PFSK-1 (cell line): ENCODE measurements around the gene TBCB.

ENCODE experiments used
- POLR2AphosphoS5 ChIP-seq: IDR thresholded peaks from 2 replicates; pipeline ENCODE4 v1.6.1; 2012; ENCODE audit warnings: low read depth, mild to moderate bottlenecking, control low read depth, low read length, moderate library complexity
- TAF1 ChIP-seq: IDR thresholded peaks from 2 replicates; pipeline ENCODE4 v1.6.1; 2012; ENCODE audit warnings: low read length, control low read depth, borderline replicate concordance; ENCODE audit not compliant: insufficient read depth
- TF ChIP-seq, protein P1 (sequence below), 2 experiments: IDR thresholded peaks; 2 replicates each; pipeline versions ENCODE4 v1.6.1 to v1.8.0; 2011 to 2012; ENCODE audit warnings: low read depth in 2 of 2, low read length in 2 of 2, control low read depth in 1 of 2, inconsistent platforms in 1 of 2, mild to moderate bottlenecking in 1 of 2, moderate library complexity in 1 of 2; ENCODE audit not compliant: insufficient read depth in 1 of 2

DNA sequence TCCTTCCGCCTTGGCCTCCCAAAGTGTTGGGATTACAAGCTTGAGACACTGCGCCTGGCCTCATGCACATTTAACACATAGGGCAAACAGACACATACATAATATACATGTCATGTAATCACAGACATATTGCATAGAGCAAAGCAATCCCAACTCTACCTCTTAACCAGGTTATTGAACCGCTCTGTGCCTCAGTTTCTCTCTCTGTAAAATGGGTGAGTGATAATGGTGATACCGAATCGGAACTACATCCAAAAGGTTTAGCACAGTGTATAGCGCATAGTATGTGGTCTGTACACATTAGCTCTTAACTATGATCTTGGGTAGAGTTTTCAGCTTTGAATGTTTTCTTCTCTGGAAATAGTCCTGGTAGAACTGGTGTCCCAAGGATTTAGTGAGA lies 29.4 kb downstream of the TBCB start:
- TF ChIP-seq TAF1, result no peak
- TF ChIP-seq, protein P1, sequence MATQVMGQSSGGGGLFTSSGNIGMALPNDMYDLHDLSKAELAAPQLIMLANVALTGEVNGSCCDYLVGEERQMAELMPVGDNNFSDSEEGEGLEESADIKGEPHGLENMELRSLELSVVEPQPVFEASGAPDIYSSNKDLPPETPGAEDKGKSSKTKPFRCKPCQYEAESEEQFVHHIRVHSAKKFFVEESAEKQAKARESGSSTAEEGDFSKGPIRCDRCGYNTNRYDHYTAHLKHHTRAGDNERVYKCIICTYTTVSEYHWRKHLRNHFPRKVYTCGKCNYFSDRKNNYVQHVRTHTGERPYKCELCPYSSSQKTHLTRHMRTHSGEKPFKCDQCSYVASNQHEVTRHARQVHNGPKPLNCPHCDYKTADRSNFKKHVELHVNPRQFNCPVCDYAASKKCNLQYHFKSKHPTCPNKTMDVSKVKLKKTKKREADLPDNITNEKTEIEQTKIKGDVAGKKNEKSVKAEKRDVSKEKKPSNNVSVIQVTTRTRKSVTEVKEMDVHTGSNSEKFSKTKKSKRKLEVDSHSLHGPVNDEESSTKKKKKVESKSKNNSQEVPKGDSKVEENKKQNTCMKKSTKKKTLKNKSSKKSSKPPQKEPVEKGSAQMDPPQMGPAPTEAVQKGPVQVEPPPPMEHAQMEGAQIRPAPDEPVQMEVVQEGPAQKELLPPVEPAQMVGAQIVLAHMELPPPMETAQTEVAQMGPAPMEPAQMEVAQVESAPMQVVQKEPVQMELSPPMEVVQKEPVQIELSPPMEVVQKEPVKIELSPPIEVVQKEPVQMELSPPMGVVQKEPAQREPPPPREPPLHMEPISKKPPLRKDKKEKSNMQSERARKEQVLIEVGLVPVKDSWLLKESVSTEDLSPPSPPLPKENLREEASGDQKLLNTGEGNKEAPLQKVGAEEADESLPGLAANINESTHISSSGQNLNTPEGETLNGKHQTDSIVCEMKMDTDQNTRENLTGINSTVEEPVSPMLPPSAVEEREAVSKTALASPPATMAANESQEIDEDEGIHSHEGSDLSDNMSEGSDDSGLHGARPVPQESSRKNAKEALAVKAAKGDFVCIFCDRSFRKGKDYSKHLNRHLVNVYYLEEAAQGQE (IDR thresholded peaks at IDR 0.05; ENCODE audit: insufficient read depth in 1 of 2, low read depth in 2 of 2, low read length in 2 of 2), result no peak
- TF ChIP-seq POLR2AphosphoS5, result no peak
